NCI-H748 treated with DMSO at 0.1 percent for 48 hours (cell line): ENCODE measurements around the gene PNLDC1.
A peak's percentile ranks its signal among the peaks of the same experiment; 100 is the strongest.
"Not testable (repeated sequence)": the region's sequence is repeated elsewhere in the genome, so short reads cannot be mapped to it uniquely, and the experiment has no call there.

Experiments used
- DNase-seq: peaks from one replicate; lab custom pipeline; 2025; lab: John Stamatoyannopoulos, UW

Gene PNLDC1

DNA sequence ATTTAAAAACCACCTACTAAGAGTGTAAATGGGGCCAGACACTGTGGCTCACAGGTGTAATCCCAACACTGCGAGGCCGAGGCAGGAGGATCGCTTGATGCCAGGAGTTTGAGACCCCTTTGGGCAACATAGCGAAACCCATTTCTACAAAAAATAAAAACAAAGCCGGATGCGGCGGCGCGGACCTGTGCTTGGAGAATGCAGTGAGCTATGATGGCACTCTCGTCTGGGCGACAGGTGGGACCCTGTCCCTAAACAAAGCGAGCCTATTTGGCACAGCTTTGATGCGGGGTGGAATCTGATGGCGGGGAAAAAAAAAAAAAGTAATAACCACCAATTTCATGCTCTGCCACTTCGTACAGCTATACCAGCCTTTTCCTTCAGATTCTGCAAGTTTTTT lies 11.8 kb upstream of the PNLDC1 start:
- DNase-seq = no peak

DNA sequence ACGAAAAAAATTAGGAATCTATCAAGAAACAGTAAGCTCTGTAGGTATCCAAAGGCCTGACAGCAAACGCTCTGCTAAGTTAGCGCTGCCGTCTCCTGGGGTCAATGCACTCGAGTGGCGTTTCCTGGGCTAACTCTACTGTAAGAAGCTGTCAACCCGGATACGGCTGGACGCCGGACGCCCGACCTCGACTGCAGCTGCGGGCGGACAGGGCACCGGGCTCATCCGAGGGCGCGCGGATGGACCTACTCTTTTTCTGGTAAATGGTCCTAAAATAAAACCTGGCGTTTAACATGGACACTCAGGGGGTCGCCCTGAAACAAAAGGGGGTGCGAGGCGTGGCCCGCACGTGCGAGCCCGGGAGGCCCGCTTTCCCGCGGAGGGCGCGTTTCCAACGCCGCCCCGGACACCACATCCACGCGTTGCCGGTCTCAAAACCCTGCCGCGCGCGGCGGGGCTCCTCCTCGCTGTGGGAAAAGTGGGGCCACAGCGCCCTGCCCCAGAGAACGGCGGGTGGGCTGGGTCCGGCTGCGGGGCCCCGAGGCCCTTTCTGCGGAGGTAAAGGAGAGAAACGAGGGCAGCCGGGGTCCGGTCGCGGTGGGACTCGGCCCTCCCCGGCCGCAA lies 11.2 kb upstream of the PNLDC1 start:
- no peak for DNase-seq

DNA sequence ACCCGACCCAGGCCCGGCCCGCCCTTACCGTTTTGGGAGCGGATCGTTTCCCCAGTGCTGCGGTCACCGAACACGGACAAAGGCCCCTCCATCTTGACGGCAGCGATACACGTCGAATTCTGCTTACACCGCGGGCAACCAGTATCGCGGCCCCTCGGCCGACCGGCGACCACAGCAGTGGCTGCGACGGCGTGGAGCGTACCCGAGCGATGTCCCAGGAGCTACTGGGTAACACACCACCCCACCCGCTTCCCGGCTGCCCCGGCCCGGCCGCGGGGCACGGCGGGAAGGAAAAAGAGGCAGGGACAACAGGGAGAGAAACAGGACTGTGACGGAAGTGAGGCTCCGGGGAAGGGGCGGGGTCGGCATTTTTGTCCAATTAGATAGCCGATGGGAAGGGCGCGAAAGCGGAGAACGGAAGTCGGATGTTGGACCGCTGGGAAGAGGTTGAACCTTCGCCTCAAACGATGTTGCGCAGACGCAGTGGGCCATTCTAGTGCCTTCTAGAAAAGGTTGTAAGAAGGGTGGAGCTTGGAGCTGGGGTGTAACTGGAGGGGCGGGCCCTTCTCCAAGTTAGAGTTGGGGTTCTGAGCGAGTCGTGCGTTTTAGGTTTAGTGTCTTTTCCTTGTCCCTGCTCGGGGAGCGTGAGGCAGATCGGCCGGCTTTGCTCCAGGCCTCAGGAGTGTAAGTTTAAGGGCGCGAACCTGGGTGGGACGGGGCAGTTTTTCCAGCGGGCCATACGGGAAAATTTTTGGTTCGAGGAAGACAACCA lies 10.5 kb upstream of the PNLDC1 start, which contains the start of gene TCP1:
Gene TCP1, minus strand, starts transcription at position 226 of the 772 bp plus-strand sequence. Its CDS starts 134 bp downstream, at position 92.
- DNase-seq = peak; percentile 98

DNA sequence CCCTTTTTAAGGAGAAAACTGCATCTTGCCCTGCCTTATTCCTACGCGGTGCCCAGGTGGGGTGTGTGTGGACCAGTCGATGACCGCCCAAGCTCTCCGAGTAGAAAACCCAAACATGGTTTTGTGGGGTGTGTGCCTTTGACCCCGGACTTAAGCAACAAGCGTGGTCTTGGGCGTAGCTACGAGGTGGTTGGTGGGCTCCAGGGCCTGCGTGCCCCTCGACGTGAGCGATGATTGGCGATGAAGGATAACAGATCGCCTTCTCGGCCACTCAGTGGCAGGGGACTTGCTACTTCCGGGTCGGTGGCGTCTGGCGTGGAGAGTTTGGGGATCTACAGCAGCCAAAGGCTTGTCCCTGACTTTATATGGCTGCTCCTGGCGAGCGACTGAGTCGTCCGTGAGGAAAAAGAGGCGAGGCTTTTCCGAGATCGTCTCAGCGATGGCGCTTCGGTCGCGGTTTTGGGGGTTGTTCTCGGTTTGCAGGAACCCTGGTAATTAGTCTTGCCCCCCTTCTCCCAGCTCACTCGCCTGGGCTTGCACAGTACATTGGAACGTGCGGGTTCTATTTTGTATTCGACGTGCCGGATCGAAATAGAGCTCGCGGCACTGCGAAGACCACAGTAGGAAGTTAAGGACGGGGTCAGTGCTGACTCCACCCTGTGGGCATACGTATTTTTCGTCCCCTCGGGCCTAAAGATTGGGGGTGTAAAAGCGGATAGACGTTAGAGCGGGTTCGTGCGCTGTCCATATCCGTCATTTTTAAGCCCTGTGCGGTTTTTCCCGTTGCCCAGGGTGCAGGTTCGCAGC lies 9.7 kb upstream of the PNLDC1 start, which contains the start of gene MRPL18:
Gene MRPL18, plus strand, starts transcription at position 319 of the 807 bp plus-strand sequence. Its CDS starts 121 bp downstream, at position 440.
- DNase-seq = peak; percentile 87

DNA sequence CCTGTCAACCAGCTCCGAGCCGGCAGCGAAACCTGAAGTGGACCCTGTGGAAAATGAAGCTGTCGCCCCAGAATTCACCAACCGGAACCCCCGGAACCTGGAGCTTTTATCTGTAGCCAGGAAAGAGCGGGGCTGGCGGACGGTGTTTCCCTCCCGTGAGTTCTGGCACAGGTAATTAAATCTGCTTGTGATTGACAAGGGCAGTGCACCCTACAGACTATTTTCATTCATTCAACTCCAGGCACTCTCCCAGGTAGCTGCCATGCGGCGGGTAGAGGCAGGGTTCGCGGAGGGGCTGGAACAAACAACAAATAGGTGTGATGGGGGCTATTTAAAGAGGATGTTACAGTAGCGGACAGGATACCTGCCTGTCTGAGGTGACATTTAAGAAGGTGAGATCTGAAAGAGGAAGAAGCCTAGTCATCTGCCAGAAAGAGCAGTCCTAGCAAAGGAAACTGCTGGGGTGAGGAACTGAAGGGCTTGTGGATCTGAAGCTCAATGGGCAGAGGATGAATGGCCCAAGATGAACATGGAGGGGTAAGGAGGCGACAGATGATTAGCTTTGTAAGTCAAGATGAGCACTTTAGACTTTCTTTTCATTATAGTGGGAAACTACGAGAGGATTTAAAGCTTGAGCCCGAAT lies 9.0 kb upstream of the PNLDC1 start:
- no peak for DNase-seq

DNA sequence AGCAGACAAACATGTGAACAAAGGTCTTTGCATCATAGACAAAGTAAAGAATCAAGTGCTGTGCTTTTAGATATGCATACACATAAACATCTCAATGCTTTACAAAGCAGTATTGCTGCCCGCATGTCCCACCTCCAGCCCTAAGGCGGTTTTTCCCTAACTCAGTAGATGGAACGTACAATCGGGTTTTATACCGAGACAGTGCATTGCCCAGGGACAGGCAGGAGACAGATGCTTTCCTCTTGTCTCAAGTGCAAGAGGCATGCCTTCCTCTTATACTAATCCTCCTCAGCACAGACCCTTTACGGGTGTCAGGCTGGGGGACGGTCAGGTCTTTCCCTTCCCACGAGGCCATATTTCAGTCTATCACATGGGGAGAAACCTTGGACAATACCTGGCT lies 5.1 kb upstream of the PNLDC1 start:
- not testable (repeated sequence) for DNase-seq

DNA sequence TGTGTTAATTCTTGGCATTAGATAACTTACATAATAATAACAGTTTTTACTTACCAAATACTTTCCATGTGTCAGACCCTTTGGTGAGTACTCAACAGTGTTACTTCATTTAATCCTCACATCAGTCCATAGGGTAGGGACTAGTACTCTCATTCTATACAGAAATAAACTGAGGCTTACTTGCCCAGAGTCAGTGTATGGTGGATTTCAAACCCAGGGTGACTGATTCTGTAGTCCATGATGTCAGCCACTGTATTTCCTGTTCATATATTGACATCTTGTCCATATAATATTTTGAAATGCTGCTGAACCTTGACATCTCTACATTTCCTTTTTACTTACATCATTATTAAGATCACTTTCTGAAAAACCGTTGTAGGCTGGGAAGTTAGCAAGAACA lies 2.5 kb upstream of the PNLDC1 start:
- no peak for DNase-seq

DNA sequence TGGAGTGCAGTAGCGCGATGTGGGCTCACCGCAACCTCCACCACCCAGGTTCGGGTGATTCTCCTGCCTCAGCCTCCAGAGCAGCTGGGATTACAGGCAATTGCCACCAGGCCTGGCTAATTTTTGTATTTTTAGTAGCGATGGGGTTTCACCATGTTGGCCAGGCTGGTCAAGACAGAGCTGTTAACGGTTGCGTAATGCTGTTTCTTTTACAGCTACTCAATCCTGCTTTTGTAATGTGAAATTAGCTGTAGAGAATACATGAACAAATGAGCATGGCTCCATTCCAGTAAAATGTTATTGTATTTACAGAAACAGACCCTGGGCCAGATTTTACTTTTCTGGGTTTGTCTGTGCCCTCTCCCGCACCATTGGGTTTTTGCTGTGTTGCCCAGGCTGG lies 1.9 kb downstream of the PNLDC1 start:
- DNase-seq = no peak

DNA sequence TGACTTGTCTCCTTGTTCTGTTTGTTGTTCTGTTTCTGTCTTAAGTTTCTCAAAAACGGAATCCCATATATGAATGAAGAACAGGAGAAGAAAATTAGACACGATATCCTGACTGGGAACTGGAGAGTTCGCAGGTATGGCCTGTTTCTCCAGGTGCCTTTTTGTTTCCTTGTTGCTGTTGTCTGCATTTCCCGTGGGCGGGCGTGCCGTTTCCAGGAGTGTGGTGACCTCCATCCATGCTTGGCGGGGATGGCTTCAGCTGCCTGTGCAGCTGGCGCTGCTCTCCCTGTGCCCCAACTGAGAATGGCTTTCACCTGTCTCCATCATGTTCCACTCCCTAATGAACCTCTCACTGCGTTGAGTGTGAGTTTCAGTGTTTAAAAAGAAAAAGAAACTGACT lies 4.4 kb downstream of the PNLDC1 start:
- no peak for DNase-seq

DNA sequence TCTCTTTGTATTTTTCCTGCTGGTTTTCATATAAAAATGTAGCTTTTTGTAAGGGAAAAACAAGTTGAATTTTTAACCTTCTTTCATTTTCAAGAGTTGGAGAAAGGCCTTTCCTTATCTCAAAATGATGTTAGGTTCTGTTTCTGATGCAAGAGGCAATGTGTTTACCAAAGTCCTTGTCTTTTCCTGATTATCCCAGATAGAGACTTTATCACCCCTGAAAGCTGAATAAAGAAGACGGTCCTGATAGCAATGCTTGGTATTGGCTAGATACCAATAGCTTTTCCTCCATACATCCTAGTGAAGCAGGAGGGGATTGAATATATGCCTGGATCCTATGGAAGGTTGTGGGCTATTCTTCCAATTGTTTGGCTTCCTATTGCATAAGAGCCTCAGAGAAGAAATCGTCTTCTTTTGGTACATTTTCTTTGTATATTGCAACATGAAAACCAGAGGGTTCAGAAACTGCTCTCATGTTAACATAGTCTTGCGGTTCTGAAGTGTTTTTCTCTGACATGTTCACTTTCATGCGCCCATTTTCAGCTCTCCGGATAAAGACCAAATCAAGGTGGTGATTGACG lies 5.5 kb downstream of the PNLDC1 start:
- DNase-seq = no peak

DNA sequence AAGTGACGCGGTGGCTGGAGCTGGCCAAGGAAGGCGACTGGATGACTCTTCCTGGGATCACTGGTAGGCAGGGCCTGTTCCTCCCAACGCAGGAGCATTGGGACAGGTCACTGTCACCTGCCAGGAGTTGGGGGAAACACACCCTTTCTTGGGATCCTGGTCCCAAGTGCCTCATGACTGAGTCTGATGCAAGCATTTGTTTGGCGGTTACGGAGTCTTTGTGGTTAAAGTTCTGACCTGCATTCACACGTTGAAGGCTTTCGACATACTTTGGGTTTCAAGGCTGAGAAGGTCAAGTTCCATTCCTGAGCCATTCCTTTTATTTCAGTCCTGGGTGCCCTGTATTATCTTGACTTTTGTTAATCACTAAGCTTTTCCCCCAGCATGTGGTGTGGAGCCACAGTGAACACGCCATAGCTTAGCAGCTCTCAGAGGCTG lies 6.0 kb downstream of the PNLDC1 start:
- DNase-seq = no peak

DNA sequence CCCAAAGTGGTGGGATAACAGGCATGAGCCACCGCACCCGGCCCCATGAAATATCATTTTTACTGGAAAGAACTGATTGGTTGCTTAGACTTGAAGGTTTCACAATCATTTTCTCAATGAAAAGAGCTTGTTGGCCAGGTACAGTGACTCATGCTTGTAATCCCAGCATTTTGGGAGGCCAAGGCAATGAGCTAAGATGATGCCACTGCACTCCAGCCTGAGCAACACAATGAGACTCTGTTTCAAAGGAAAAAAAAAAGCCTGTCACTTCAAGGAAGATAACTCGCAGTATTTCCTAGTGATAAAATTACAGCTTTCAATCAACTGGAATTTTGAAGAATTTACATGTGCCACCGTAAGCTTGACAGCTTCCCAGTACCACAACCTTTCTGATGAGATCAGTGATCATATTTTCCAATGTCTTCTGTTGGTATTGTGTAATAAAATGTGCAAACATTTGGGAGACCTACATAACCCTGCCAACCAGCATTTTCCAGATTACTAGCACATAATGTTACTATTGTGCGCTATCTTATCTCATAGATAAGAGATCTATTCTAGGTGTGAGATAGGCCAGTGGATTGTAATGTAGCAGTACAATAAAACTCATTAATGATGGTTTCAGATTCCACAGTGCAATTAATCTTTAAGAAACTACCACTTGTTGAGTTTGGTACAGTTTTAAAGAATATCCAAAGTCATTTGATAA lies 7.2 kb downstream of the PNLDC1 start:
- no peak for DNase-seq

DNA sequence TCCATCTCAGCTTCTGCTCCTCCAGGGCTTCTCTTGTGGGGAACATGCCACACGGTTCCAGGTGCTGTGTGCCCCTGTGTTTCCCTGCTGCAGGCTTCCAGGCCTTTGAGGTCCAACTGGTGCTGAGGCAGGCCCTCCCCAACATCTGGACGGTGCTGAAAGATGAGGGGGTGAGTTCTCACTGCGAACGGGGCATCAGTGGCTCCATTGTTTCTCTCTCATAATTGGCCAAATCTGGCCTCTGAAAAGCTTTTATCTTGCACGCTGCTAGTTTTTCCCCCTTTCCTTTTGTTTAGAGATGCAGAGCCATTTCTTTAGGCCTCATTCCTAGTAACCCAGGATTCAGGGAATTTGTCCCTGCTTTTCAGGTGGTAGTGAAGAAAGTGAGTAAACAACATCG lies 8.6 kb downstream of the PNLDC1 start:
- no peak for DNase-seq

DNA sequence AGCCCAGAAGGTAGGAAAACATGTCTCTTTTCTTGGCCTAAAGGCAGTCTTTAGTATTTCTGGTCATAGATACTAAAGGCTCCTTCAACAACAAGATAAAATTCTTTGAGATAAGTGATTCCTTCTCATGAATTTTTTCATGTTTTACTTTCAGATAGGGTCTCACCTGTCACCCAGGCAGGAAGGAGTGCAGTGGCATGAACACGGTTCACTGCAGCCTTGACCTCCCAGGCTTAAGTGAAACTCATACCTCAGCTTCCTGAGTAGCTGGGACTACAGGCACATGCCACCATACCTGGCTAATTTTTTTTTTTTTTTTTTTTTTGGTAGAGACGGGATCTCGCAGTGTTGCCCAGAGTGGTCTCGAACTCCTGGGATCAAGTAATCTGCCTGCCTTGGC lies 9.1 kb downstream of the PNLDC1 start:
- no peak for DNase-seq

DNA sequence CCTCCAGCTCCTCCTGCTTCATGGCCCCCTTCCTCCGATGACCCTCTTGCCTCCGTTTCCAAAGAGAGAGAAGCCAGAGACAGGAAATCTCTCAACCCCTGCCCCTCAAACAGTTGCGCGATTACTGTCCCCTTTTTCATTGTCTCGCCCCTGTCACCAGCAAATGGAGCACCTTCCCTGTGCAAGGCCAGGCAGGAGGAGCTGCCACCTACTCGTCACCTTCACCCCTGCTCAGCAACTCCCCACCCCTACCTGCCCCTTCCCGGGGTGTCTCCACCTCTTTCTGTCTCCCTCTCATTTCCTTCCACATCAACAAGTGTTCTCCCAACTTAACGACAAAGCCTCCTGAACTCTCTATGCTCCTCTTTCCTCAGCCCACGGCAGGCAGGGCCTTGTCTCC lies 13.7 kb downstream of the PNLDC1 start:
- no peak for DNase-seq

DNA sequence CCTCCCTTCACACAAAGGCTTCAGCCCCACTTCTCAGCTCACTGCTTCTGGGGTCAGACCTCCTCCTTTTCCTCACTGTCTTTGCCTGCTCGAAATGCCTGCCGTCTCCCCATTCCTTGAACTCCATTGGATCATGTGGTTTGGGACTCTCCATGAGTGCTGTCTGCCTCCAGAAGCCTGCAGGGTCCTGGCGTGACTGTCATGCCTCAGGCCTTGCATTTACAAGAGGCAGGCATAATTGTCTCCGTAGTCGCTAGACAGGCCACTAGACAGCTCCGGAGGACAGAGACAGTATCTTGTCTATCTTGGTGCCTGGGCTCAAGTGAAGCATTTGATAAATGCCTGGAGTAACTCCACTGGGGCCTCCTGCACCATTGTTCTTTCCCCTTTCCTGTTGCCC lies 15.3 kb downstream of the PNLDC1 start:
- DNase-seq = no peak

DNA sequence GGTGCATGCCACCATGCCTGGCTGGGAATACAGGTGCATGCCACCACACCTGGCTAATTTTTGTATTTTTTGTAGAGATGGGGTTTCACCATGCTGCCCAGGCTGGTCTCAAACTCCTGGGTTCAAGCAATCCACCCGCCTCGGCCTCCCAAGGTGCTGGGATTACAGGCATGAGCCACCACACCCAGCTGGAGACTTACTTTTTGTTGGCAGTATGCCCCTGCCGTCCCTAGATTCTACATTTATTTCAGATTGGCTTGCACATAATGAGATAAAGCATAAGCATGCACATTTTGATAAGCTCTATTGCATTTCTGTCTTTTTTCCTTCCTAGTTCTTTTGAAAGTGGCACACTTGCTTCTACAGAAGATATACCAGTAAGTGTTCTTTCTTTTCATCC lies 16.7 kb downstream of the PNLDC1 start:
- not testable (repeated sequence) for DNase-seq

DNA sequence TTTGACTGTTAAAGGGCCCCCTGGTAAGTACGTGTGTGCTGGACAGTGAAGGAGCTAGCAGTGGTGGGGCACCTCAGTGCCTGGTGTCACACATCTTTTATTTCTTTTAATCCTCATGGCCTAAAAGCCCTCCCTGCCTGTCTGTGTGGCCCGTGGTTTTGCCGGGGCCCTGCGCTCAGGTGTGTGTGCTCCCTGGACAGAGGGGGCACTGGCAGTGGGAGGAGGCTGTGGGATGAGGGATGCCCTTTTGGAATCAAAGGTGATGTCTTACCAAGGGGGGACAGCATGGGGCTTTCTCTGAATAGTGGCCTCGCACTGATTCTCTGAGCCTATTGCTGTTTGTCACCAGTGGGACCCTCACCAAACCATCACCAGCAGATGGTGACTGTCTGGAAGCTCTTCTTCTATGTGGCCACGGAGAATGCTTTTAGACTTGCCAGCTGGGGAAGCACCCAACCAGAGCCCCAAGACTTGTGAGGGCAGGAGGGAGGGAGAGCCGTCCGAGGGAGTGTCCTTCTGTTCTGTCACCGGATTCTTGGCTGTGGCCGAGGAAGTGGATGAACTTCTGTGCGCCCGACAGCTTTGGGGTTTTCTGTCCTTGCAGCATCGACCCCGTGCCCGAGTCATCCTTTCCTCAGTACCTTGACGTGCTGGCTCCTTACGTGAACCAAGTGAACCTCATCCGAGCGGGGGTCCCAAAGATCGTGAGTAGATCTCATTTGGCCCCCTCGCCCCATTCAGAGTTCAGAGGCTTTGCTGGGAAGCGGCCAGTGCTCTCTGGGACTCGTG lies 18.1 kb downstream of the PNLDC1 start:
- no peak for DNase-seq

DNA sequence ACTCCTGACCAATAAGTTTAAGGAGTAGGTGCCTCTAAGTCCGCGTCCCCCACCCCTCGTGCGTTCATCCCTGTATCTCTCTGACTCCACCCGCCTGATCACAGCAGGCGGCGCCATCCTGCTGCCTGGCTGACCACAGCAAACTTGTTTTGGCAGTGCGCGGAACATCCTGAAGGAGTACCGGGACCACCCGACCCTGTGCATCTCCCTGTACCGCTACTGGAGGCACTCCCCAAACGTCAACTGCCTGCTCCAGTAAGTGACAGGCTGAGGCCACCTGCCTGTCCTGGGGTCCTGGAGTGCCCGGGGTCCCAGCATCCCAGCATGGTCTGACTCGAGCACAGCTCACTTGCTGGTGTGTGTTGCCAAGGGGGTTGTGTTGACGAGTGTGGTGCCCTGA lies 19.0 kb downstream of the PNLDC1 start:
- no peak for DNase-seq

DNA sequence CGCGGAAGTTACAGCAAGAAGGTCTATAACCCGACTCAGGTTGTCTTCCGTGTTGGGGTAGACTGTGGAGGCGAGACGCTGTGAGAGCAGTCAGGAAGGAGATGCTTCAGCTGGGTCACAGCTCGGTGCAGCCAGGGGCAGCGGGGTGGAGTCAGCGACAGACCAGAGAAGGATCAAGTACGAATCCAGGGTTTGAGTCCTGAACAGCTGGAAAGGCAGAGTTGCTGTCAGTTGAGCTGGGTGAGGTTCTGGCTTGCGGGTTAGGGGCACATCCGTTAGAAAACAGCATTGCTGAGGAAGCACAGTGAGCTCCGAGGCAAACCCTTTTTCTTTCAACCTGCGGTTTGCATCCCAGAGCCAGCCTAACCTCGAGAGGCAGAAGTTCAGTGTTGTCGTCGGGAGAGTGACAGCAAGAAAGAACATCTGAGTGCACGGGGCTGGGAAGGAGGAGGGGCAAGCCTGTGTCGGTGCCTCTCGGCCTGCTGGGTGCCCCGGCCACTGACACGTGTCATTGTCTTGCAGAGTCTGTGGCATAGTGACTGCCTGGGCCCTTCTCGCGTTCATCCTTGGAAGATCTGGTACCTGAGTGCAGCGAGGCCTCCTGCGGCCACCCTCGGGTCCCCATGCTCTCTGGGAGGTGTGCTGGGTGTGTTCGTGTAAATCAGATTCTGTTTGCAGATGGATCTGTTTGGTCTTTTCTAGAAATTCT lies 20.0 kb downstream of the PNLDC1 start:
- no peak for DNase-seq
